Progenitor cell of endocrine pancreas (in vitro differentiated cells): ENCODE results near the gene GAPDHS. TPM values are rescaled to one million over a fixed set of nuclear protein-coding genes. Genes with fewer than 3 reads are reported as not detected.

Source experiments
- DNase-seq: peaks from one replicate; pipeline ENCODE4 v3.0.0; 2021; ENCODE audit warnings: low spot score; ENCODE audit not compliant: unreplicated experiment
- H3K27ac Mint-ChIP-seq: 2 replicates; pipeline ENCODE4 v1.8.0; 2021; ENCODE audit warnings: mild to moderate bottlenecking, moderate library complexity, mixed read lengths
- H3K27me3 Mint-ChIP-seq: 2 replicates; pipeline ENCODE4 v1.8.0; 2021; ENCODE audit warnings: mixed read lengths
- H3K36me3 Mint-ChIP-seq: 2 replicates; pipeline ENCODE4 v1.8.0; 2022; ENCODE audit warnings: mixed read lengths; ENCODE audit not compliant: insufficient read depth
- H3K4me1 Mint-ChIP-seq: 2 replicates; pipeline ENCODE4 v1.8.0; 2021; ENCODE audit warnings: low read depth, mixed read lengths
- H3K4me3 Mint-ChIP-seq: 2 replicates; pipeline ENCODE4 v1.8.0; 2021; ENCODE audit warnings: low read depth, mild to moderate bottlenecking, moderate library complexity, mixed read lengths
- H3K9me3 Mint-ChIP-seq: 2 replicates; pipeline ENCODE4 v1.8.0; 2021; ENCODE audit warnings: low read depth, mixed read lengths
- total RNA-seq: library from RNA; stranded (reverse); gene quantifications from 2 replicates; pipeline ENCODE4 v1.2.1, GENCODE V29; 2021
- TF ChIP-seq, protein P1 (sequence below): fragments of 200-600 bp; sonication (generic); IDR thresholded peaks from one replicate; pipeline ENCODE4 v1.5.0; 2021; ENCODE audit warnings: antibody characterized with exemption, mild to moderate bottlenecking; ENCODE audit not compliant: unreplicated experiment

The GAPDHS gene
- total RNA-seq, 1 donor from 2014 or later: not detected

GRCh38 chr19:35529241-35530218 is 3.7 kb upstream of the GAPDHS start:
- TF ChIP-seq, protein P1, sequence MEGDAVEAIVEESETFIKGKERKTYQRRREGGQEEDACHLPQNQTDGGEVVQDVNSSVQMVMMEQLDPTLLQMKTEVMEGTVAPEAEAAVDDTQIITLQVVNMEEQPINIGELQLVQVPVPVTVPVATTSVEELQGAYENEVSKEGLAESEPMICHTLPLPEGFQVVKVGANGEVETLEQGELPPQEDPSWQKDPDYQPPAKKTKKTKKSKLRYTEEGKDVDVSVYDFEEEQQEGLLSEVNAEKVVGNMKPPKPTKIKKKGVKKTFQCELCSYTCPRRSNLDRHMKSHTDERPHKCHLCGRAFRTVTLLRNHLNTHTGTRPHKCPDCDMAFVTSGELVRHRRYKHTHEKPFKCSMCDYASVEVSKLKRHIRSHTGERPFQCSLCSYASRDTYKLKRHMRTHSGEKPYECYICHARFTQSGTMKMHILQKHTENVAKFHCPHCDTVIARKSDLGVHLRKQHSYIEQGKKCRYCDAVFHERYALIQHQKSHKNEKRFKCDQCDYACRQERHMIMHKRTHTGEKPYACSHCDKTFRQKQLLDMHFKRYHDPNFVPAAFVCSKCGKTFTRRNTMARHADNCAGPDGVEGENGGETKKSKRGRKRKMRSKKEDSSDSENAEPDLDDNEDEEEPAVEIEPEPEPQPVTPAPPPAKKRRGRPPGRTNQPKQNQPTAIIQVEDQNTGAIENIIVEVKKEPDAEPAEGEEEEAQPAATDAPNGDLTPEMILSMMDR: no peak
- Mint-ChIP-seq H3K27me3 (peaks cover 42% of the 10 kb centered on the region), H3K27ac (no peak overlapping the region), H3K4me1 (peaks cover 7% of the 10 kb centered on the region), H3K9me3 (no peaks in the 10 kb centered on the region), H3K36me3 (no peaks in the 10 kb centered on the region), H3K4me3 (no peak overlapping the region)
- no peak for DNase-seq

DNA sequence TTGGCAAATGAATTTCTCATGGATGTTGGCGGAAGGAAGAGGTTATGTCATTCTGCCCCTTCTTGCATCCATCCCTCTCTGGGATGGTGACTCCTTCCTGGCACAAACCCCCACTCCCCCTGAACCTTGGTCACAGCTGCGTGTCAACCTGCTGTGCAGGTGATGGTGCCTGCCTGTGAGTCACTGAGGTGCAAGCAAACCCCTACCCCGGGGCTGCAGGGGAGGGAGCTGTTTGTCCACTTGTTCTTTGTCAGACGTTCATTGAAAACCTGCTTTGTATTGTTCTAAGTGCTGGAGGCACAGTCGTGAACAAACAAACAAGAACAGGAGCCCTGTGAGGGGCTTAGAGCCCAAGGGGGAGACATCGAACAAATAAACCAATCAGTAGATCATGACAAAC is 2.0 kb upstream of the GAPDHS start:
- TF ChIP-seq, protein P1: no peak
- Mint-ChIP-seq H3K27me3 (peaks cover 33% of the 10 kb centered on the region), H3K9me3 (no peaks in the 10 kb centered on the region), H3K4me1 (peaks cover 7% of the 10 kb centered on the region), H3K36me3 (no peaks in the 10 kb centered on the region), H3K27ac (peak overlapping the region; percentile 90), H3K4me3 (no peak overlapping the region)
- no peak for DNase-seq

GRCh38 chr19:35533822-35534392 is 651 bp downstream of the GAPDHS start:
- TF ChIP-seq, protein P1: no peak
- DNase-seq: no peak
- Mint-ChIP-seq H3K4me3 (no peak overlapping the region), H3K9me3 (no peaks in the 10 kb centered on the region), H3K36me3 (no peaks in the 10 kb centered on the region), H3K27me3 (peaks cover 18% of the 10 kb centered on the region), H3K4me1 (peaks cover 7% of the 10 kb centered on the region), H3K27ac (no peak overlapping the region)

- H3K9me3 Mint-ChIP-seq: no peaks in the 10 kb centered on the region
- DNase-seq: no peak
- peaks cover 7% of the 10 kb centered on the region for H3K4me1 Mint-ChIP-seq
- TF ChIP-seq, protein P1: no peak
- no peak overlapping the region for H3K4me3 Mint-ChIP-seq
- no peaks in the 10 kb centered on the region for H3K36me3 Mint-ChIP-seq
- H3K27me3 Mint-ChIP-seq: peaks cover 15% of the 10 kb centered on the region
- H3K27ac Mint-ChIP-seq: no peak overlapping the region
Measured at GRCh38 chr19:35534803-35535480, 1.7 kb downstream of the GAPDHS start.

DNA sequence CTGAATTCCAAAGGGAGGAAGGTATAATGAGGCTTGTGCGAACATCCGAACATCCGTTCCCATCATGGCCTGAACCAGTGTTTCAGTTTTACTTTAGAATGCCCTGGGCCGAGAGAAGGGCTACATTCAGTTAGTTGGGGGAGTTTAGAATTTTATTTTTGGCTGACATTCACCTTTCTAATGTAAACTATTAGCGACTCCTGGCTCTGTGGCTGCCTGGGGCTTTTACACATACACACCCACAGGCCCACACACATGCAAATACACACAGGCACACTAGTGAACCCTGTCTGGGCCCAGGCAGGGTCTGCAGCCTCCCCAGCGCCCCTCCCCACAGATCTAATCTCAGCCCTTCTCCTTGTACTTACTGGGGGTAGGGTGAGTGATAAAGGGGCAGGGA is 6.1 kb downstream of the GAPDHS start:
- H3K4me3 Mint-ChIP-seq: no peak overlapping the region
- TF ChIP-seq, protein P1: no peak
- peaks cover 1% of the 10 kb centered on the region for H3K4me1 Mint-ChIP-seq
- no peaks in the 10 kb centered on the region for H3K9me3 Mint-ChIP-seq
- no peaks in the 10 kb centered on the region for H3K27me3 Mint-ChIP-seq
- peaks cover 2% of the 10 kb centered on the region for H3K36me3 Mint-ChIP-seq
- no peak overlapping the region for H3K27ac Mint-ChIP-seq
- DNase-seq: no peak
